ENCODE results near the gene GRIK1. TPM values are rescaled to one million over a fixed set of nuclear protein-coding genes. Genes with fewer than 3 reads are reported as not detected.

GRIK1 gene
- total RNA-seq, 2 donors from 2014 or later: not detected

GRCh38 chr21:29771491-29772066 is 168.2 kb downstream of the GRIK1 start:
- Mint-ChIP-seq H3K36me3 (no peaks in the 10 kb centered on the region), H3K4me3 (no peak overlapping the region), H3K9me3 (peaks cover 3% of the 10 kb centered on the region), H3K27ac (no peak overlapping the region), H3K27me3 (no peaks in the 10 kb centered on the region), H3K4me1 (ENCODE audit: low read depth in 2 of 2) (no peaks in the 10 kb centered on the region)
- ATAC-seq (no peak), DNase-seq (ENCODE audit: low spot score) (no peak)

GRCh38 chr21:29763674-29764073 is 176.1 kb downstream of the GRIK1 start:
- Mint-ChIP-seq H3K27ac (no peak overlapping the region), H3K4me3 (no peak overlapping the region), H3K27me3 (no peaks in the 10 kb centered on the region), H3K9me3 (peaks cover 3% of the 10 kb centered on the region), H3K4me1 (ENCODE audit: low read depth in 2 of 2) (no peaks in the 10 kb centered on the region), H3K36me3 (no peaks in the 10 kb centered on the region)
- no peak for ATAC-seq
- DNase-seq (ENCODE audit: low spot score): no peak

- H3K27me3 Mint-ChIP-seq: no peaks in the 10 kb centered on the region
- H3K9me3 Mint-ChIP-seq: peaks cover 2% of the 10 kb centered on the region
- H3K27ac Mint-ChIP-seq: no peak overlapping the region
- H3K36me3 Mint-ChIP-seq: no peaks in the 10 kb centered on the region
- H3K4me3 Mint-ChIP-seq: no peak overlapping the region
- ATAC-seq (no peak), DNase-seq (ENCODE audit: low spot score) (no peak)
- no peaks in the 10 kb centered on the region for H3K4me1 Mint-ChIP-seq (ENCODE audit: low read depth in 2 of 2)
These were observed 177.2 kb downstream of the GRIK1 start for GRCh38 chr21:29762570-29763082.

- ATAC-seq: no peak
- Mint-ChIP-seq H3K4me1 (ENCODE audit: low read depth in 2 of 2) (no peaks in the 10 kb centered on the region), H3K27me3 (no peaks in the 10 kb centered on the region), H3K27ac (no peak overlapping the region), H3K4me3 (no peak overlapping the region), H3K36me3 (no peaks in the 10 kb centered on the region), H3K9me3 (no peaks in the 10 kb centered on the region)
- DNase-seq (ENCODE audit: low spot score): no peak
These were observed 186.6 kb downstream of the GRIK1 start for GRCh38 chr21:29753216-29753615.

DNA sequence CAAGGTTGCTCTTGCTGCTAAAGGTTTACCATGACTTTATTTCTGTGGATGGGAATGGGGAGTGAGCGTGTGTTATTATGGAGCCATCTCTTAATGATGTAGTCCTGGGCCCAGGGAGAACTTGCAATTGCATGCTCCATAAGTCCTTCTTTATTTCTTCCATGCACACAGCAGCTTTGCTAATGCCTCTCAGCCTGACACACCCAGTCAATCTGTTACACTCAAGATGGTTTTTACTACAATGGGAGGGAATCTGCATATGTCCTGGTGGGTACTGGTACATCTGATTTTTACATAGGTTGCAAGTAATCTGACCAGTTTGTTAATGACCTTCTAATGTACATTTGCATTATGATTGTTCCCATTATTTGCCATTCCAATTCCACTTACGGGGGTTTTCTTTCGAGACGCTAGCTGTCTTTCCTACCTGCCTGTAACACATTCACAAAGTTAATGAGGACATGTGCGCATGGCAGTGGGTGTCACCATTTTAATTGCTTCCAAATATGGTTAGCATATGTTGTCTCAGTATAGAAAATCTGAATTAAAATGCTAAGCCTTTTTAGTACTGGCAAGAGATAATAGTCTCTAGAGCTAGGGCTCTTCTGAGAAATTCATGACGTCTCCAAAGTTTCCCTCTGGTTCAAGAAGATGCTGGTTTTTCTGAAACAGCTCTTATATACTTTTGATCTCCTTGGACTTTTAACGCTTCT is 188.2 kb downstream of the GRIK1 start:
- H3K9me3 Mint-ChIP-seq: peaks cover 3% of the 10 kb centered on the region
- no peak for DNase-seq (ENCODE audit: low spot score)
- H3K4me3 Mint-ChIP-seq: no peak overlapping the region
- no peaks in the 10 kb centered on the region for H3K27me3 Mint-ChIP-seq
- H3K4me1 Mint-ChIP-seq (ENCODE audit: low read depth in 2 of 2): no peaks in the 10 kb centered on the region
- H3K36me3 Mint-ChIP-seq: no peaks in the 10 kb centered on the region
- no peak for ATAC-seq
- H3K27ac Mint-ChIP-seq: no peak overlapping the region

DNA sequence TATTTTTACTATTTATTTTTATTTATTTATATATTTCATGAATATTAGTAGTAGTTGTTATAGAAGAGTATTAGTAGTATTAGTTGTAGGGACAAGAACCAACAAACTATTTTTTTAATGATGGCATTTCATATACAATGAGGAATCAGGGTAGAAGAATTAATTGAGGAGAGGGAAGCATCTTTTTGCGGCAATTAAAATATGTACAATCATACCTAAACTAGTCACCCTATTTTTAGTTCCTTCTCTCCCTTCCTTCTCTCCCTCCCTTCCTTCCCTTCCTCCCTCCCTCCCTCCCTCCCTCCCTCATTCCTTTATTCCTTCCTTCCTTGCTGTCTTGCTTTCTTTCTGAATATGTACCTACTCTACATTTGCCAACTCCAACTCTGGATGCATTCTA is 189.8 kb downstream of the GRIK1 start:
- Mint-ChIP-seq H3K27ac (no peak overlapping the region), H3K27me3 (no peaks in the 10 kb centered on the region), H3K4me1 (ENCODE audit: low read depth in 2 of 2) (no peaks in the 10 kb centered on the region), H3K36me3 (no peaks in the 10 kb centered on the region), H3K4me3 (no peak overlapping the region), H3K9me3 (peaks cover 3% of the 10 kb centered on the region)
- ATAC-seq: no peak
- no peak for DNase-seq (ENCODE audit: low spot score)

DNA sequence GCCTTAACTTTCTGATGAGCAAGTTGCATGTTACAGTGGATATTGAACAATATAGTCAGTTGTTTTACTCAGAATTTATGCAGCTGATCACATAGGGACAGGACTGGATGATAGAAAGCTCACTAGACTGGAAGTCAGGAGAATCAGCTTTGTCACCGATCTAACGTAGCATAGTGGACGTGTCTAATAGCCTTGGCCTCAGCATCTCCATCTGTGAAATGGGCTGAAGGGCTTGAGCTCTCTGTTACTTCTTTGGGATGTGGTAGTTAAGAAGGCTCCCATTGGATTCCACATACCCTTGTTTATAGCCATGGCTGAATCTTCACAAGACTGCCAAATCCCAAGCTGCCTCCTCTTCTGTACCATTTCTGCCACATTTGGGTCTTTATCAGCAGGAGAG is 190.6 kb downstream of the GRIK1 start:
- ATAC-seq (no peak), DNase-seq (ENCODE audit: low spot score) (no peak)
- H3K4me1 Mint-ChIP-seq (ENCODE audit: low read depth in 2 of 2): no peaks in the 10 kb centered on the region
- H3K9me3 Mint-ChIP-seq: peaks cover 3% of the 10 kb centered on the region
- H3K27me3 Mint-ChIP-seq: no peaks in the 10 kb centered on the region
- H3K36me3 Mint-ChIP-seq: no peaks in the 10 kb centered on the region
- no peak overlapping the region for H3K4me3 Mint-ChIP-seq
- H3K27ac Mint-ChIP-seq: no peak overlapping the region

- H3K4me3 Mint-ChIP-seq: no peak overlapping the region
- no peaks in the 10 kb centered on the region for H3K4me1 Mint-ChIP-seq (ENCODE audit: low read depth in 2 of 2)
- no peaks in the 10 kb centered on the region for H3K27me3 Mint-ChIP-seq
- no peak for ATAC-seq
- H3K36me3 Mint-ChIP-seq: no peaks in the 10 kb centered on the region
- no peak overlapping the region for H3K27ac Mint-ChIP-seq
- DNase-seq (ENCODE audit: low spot score): no peak
- peaks cover 3% of the 10 kb centered on the region for H3K9me3 Mint-ChIP-seq
These were observed 191.2 kb downstream of the GRIK1 start for GRCh38 chr21:29748391-29749167.

GRCh38 chr21:29741761-29742160 is 198.0 kb downstream of the GRIK1 start:
- H3K4me3 Mint-ChIP-seq: no peak overlapping the region
- ATAC-seq: no peak
- no peak for DNase-seq (ENCODE audit: low spot score)
- H3K4me1 Mint-ChIP-seq (ENCODE audit: low read depth in 2 of 2): no peaks in the 10 kb centered on the region
- no peak overlapping the region for H3K27ac Mint-ChIP-seq
- H3K27me3 Mint-ChIP-seq: no peaks in the 10 kb centered on the region
- H3K9me3 Mint-ChIP-seq: no peaks in the 10 kb centered on the region
- no peaks in the 10 kb centered on the region for H3K36me3 Mint-ChIP-seq

DNA sequence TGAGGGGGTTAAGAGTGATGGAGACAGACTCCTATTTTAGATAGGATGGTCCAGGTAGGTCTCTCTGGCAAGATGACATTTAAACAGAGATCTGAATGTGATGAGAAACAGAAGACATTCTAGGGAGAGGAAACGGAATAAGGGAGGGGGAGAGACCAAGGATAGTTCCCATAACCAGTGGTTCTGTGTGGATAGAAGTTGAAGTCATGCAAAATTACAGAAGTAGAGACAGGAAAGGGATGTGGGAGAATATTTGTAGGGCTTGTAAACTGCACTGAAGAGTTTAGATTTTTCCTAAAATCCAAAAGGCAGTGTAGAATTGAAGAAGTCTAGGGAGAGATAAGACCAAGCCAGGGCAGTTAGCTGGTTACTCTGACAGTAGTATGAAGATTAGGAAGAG is 200.6 kb downstream of the GRIK1 start:
- Mint-ChIP-seq H3K27me3 (no peaks in the 10 kb centered on the region), H3K27ac (no peak overlapping the region), H3K4me3 (no peak overlapping the region), H3K4me1 (ENCODE audit: low read depth in 2 of 2) (no peaks in the 10 kb centered on the region), H3K9me3 (peaks cover 4% of the 10 kb centered on the region), H3K36me3 (no peaks in the 10 kb centered on the region)
- DNase-seq (ENCODE audit: low spot score) (no peak), ATAC-seq (no peak)

DNA sequence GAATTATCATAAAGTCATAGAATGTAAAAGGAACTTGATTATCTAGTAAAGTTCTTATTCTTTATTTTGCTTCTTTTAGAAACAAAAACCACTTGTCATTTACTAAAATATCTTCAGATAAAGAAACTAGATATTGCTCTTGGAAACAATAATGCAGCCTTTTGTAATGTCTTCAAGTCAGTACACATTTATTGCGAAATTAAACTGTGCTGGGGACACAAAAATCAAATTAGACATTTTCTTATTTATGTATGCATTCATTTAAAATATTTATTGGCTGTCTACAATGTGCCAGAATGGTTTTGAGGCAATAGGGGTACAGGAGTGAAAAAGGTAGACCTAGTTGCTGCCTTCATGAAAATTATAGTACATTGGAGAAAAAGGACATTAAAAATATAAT is 201.1 kb downstream of the GRIK1 start:
- Mint-ChIP-seq H3K4me3 (no peak overlapping the region), H3K36me3 (no peaks in the 10 kb centered on the region), H3K27me3 (no peaks in the 10 kb centered on the region), H3K27ac (no peak overlapping the region), H3K4me1 (ENCODE audit: low read depth in 2 of 2) (no peaks in the 10 kb centered on the region), H3K9me3 (peaks cover 4% of the 10 kb centered on the region)
- ATAC-seq (no peak), DNase-seq (ENCODE audit: low spot score) (no peak)

DNA sequence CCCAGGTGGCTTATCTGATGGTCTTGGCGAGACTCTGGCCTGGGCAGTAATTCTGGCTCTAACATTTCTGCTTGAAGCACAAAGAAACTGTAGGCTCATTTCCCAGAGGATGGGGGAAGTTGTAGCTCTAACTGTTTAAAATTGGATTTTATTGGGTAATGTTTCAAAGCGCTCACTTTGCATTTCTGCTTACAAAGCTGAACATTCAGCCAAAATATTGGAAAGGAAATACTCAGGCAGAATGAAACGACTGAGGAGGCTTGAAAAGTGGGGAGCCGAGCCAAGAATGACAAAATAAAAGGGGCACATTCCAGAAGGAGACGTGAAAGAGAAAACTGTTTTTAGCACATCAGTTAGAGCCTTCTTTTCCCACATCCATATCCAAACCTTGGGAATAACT is 202.6 kb downstream of the GRIK1 start:
- Mint-ChIP-seq H3K27ac (no peak overlapping the region), H3K4me1 (ENCODE audit: low read depth in 2 of 2) (no peaks in the 10 kb centered on the region), H3K9me3 (peaks cover 4% of the 10 kb centered on the region), H3K27me3 (no peaks in the 10 kb centered on the region), H3K36me3 (no peaks in the 10 kb centered on the region), H3K4me3 (no peak overlapping the region)
- DNase-seq (ENCODE audit: low spot score): no peak
- no peak for ATAC-seq

DNA sequence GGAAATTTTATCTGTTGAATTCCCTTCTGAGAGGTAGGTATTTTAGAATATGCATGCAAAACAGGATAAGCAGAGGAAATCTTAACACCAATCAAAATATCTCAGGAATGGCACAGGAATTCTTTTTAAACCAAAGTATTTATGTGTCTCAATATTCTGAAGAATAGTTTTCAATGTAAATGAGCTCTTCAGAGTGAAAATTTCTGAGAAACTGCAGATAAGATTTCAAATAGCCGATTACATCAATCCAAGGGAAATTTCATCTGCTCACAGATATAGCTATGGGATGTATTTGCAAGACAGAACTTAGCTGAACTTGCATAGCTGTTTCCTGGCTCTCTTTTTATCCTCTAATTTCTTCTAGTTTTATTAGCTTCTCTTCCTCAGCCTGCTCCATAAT is 209.5 kb downstream of the GRIK1 start:
- Mint-ChIP-seq H3K4me1 (ENCODE audit: low read depth in 2 of 2) (no peaks in the 10 kb centered on the region), H3K4me3 (no peak overlapping the region), H3K9me3 (peaks cover 13% of the 10 kb centered on the region), H3K36me3 (no peaks in the 10 kb centered on the region), H3K27me3 (no peaks in the 10 kb centered on the region), H3K27ac (no peak overlapping the region)
- ATAC-seq (no peak), DNase-seq (ENCODE audit: low spot score) (no peak)

DNA sequence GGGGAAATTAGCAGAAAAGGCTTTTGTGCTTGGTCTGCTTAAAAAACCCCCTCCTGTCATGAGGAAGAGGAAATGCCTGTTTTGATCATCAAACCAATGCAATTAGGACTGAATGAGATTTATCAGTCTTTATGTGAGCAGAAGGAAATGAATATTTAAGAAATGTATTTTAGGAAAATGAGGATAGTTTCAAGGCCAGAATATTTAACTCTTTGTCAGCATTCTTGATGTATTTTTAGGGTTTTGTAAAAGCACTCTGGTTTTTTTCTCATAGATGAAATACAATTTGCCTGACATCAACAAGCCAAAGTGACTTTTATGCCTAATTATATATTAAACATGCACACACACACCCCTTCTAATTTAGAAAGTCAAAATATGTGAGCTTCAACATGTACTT is 213.8 kb downstream of the GRIK1 start:
- ATAC-seq: no peak
- H3K27me3 Mint-ChIP-seq: no peaks in the 10 kb centered on the region
- H3K4me3 Mint-ChIP-seq: no peak overlapping the region
- no peak overlapping the region for H3K27ac Mint-ChIP-seq
- H3K36me3 Mint-ChIP-seq: no peaks in the 10 kb centered on the region
- peaks cover 10% of the 10 kb centered on the region for H3K9me3 Mint-ChIP-seq
- no peaks in the 10 kb centered on the region for H3K4me1 Mint-ChIP-seq (ENCODE audit: low read depth in 2 of 2)
- no peak for DNase-seq (ENCODE audit: low spot score)
